HFFc6 (cell line): Measurements from ENCODE around the gene RBM20. TPM values are rescaled to one million over a fixed set of nuclear protein-coding genes. Genes with fewer than 3 reads are reported as not detected.
"Not testable (repeated sequence)": the region's sequence is repeated elsewhere in the genome, so short reads cannot be mapped to it uniquely, and the experiment has no call there.

Experiments used
- DNase-seq: peaks from one replicate; pipeline ENCODE4 v3.0.0-alpha.2; 2018
- H3K27ac Mint-ChIP-seq: 2 replicates; pipeline ENCODE4 v1.8.0; 2020; ENCODE audit warnings: mild to moderate bottlenecking, mixed read lengths
- H3K27me3 Mint-ChIP-seq: 2 replicates; pipeline ENCODE4 v1.8.0; 2021; ENCODE audit warnings: mild to moderate bottlenecking, moderate library complexity, mixed read lengths; ENCODE audit not compliant: insufficient read depth
- H3K36me3 Mint-ChIP-seq: 2 replicates; pipeline ENCODE4 v1.8.0; 2021; ENCODE audit warnings: low read depth, mixed read lengths
- H3K4me1 Mint-ChIP-seq: 2 replicates; pipeline ENCODE4 v1.8.0; 2020; ENCODE audit warnings: low read depth, mixed read lengths
- H3K4me3 Mint-ChIP-seq: 2 replicates; pipeline ENCODE4 v1.8.0; 2020; ENCODE audit warnings: mild to moderate bottlenecking, moderate library complexity, mixed read lengths
- H3K9me3 Mint-ChIP-seq: 2 replicates; pipeline ENCODE4 v1.8.0; 2020; ENCODE audit warnings: mild to moderate bottlenecking, mixed read lengths
- CTCF ChIP-seq: fragments of 200-600 bp; sonication (generic); IDR thresholded peaks from 2 replicates; pipeline ENCODE4 v1.5.0; 2021; ENCODE audit warnings: antibody characterized with exemption, mild to moderate bottlenecking
- total RNA-seq, 6 experiments: library from RNA; stranded (reverse); fragmentation: NEBNext Ultra II Directional; extraction: Animal tissue kit (Norgen Biotek cat#: 25700); gene quantifications; 2 replicates in 1 of 6; 3 replicates in 5 of 6; pipeline ENCODE4 v1.2.3, GENCODE V29; 2021

RBM20 gene
- total RNA-seq, 6 experiments from 2014 or later, result not detected

GRCh38 chr10:110701617-110701971 is 57.5 kb downstream of the RBM20 start:
- DNase-seq, result no peak
- peaks cover 7% of the 10 kb centered on the region for H3K4me1 Mint-ChIP-seq
- TF ChIP-seq CTCF, result no peak
- no peak overlapping the region for H3K4me3 Mint-ChIP-seq
- no peak overlapping the region for H3K27ac Mint-ChIP-seq
- H3K9me3 Mint-ChIP-seq, result no peaks in the 10 kb centered on the region
- H3K27me3 Mint-ChIP-seq, result peaks cover 29% of the 10 kb centered on the region
- no peaks in the 10 kb centered on the region for H3K36me3 Mint-ChIP-seq

DNA sequence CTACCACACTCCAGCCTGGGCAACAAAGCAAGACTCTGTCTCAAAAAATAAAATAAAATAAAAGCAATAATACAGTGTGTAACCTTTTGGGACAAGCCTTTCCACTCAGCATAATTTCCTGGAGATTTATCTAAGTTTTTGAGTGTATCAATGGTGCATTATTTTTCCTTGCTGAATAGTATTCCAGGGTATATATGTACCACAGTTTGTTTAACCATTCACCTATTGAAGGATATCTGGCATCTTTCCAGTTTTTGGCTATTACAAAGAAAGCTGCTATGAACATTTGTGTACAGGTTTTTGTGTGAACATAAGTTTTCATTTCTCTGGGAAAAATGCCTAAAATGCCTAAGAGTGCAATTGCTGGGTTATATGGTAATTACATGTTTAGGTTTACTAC is 59.9 kb downstream of the RBM20 start:
- TF ChIP-seq CTCF, result no peak
- no peaks in the 10 kb centered on the region for H3K36me3 Mint-ChIP-seq
- H3K4me1 Mint-ChIP-seq, result peaks cover 17% of the 10 kb centered on the region
- H3K27ac Mint-ChIP-seq, result no peak overlapping the region
- no peak overlapping the region for H3K4me3 Mint-ChIP-seq
- peaks cover 16% of the 10 kb centered on the region for H3K27me3 Mint-ChIP-seq
- no peaks in the 10 kb centered on the region for H3K9me3 Mint-ChIP-seq
- no peak for DNase-seq

DNA sequence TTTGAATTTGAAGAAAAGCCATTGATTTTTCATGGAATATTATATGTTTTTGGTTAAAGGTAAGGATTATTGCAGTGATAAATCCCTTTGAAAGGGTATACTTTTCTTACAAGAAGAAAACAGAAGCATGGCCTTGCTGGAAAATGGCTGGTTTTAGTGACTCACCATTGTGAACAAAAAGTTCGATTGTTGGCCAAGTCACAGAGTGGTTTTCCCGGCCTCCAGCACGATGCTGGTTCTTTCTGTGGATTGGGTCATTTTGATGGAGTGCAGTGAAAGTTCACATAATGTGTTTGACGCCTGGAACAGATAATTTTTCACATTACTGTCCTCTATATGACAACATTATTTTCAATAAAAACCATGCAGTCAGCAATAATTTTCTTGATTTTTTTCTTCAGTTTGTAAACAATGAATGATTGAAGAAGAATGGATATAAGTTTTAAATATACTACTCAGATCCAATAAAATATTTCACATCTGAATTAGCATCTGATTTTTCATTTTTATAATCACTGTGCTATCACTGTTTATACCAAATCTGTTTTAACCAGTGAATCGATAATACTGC is 60.9 kb downstream of the RBM20 start:
- H3K27me3 Mint-ChIP-seq, result peaks cover 18% of the 10 kb centered on the region
- H3K27ac Mint-ChIP-seq, result no peak overlapping the region
- H3K4me1 Mint-ChIP-seq, result peaks cover 19% of the 10 kb centered on the region
- DNase-seq, result no peak
- no peaks in the 10 kb centered on the region for H3K9me3 Mint-ChIP-seq
- no peak overlapping the region for H3K4me3 Mint-ChIP-seq
- H3K36me3 Mint-ChIP-seq, result no peaks in the 10 kb centered on the region
- no peak for TF ChIP-seq CTCF

DNA sequence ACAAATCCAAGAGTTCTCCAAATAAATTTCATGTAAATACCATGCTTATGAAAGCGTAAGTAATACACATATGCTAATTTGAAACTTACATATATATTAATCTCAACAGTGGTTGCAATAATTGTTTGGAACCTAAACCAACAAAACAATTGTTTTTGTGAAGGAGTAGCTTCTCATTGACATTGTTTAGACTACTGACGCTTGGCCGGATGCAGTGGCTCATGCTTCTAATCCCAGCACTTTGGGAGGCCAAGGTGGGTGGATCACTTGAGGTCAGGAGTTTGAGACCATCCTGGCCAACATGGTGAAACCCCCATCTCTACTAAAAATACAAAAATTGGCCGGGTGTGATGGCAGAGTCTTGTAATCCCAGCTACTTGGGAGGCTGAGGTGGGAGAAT is 61.5 kb downstream of the RBM20 start:
- not testable (repeated sequence) for H3K27ac Mint-ChIP-seq, H3K4me3 Mint-ChIP-seq, DNase-seq, H3K9me3 Mint-ChIP-seq, H3K36me3 Mint-ChIP-seq
- H3K27me3 Mint-ChIP-seq, result peaks cover 15% of the 10 kb centered on the region
- H3K4me1 Mint-ChIP-seq, result peaks cover 19% of the 10 kb centered on the region

DNA sequence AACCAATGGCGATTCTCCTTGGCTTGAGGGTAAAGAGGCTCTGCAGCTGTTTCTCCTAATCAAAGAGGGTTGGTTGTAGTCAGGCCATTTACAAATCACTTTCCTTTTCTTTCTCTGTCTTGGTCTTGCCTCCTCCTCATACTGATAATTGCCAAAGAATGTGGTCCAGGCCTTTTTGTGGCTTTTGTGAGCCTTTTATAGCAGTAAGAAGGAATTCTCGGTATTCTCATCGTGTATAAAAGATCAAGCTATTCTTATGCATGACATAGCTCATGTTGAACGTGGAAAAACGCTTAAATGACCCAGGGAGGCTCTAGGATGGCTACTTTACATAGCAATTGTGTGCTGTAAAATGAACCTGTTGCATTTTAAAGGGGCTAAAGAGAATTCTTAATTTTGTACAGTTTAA is 62.6 kb downstream of the RBM20 start:
- peaks cover 19% of the 10 kb centered on the region for H3K27me3 Mint-ChIP-seq
- H3K27ac Mint-ChIP-seq, result no peak overlapping the region
- DNase-seq, result peak; percentile 88
- H3K9me3 Mint-ChIP-seq, result no peaks in the 10 kb centered on the region
- no peak for TF ChIP-seq CTCF
- H3K4me3 Mint-ChIP-seq, result peak overlapping the region; percentile 63
- H3K36me3 Mint-ChIP-seq, result no peaks in the 10 kb centered on the region
- peaks cover 19% of the 10 kb centered on the region for H3K4me1 Mint-ChIP-seq

DNA sequence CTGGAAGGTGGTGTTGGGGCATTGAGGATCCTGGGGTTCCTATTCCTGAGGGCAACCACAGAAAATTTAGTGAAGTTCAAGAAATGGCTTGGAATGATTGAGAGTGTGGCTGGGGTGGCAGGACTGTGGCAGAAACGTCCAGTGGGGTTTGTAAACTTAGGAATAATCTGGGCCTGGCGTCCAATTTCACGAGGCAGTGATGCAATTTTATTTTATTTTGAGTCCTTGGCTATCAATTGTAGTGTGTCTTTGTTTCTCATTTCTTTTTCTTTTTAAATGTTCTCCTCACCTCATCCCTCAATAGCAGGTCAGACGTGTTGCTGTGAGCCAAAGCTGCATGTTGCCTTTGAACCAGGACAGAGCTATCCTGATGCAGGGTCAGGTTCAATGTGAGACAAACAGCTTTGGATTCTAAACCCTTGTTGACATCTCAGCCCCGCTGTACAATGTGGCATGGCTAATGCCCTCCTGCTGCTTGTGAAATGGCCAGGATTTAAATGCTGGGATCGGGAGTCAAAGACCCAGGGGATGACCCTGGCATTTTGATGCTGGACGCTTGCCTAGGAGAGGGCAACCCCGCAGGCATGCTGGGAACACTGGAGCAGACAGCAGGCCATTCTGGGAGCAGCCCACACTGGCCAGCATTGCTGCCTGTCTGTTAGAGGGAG is 64.8 kb downstream of the RBM20 start:
- DNase-seq, result no peak
- Mint-ChIP-seq H3K36me3 (no peaks in the 10 kb centered on the region), H3K27ac (no peak overlapping the region), H3K27me3 (peaks cover 18% of the 10 kb centered on the region), H3K4me1 (peaks cover 19% of the 10 kb centered on the region), H3K4me3 (no peak overlapping the region), H3K9me3 (no peaks in the 10 kb centered on the region)
- no peak for TF ChIP-seq CTCF
